Thyroid gland (tissue), 4 donors: ENCODE data around the gene SLC35E1.

Experiments used
- CTCF ChIP-seq, 6 experiments: fragments of 200-600 bp in 3 of 6; fragments of 450-650 bp in 3 of 6; sonication (generic) in 3 of 6; IDR thresholded peaks; one replicate each; pipeline ENCODE4 v1.5.1; 2016 to 2019; ENCODE audit warnings: antibody characterized with exemption in 6 of 6, mild to moderate bottlenecking in 2 of 6, inconsistent platforms in 1 of 6, moderate library complexity in 1 of 6
- POLR2A ChIP-seq, 2 donors: fragments of 450-650 bp; IDR thresholded peaks; one replicate each; pipeline ENCODE4 v1.6.1; 2017; ENCODE audit warnings: antibody characterized with exemption in 2 of 2, mild to moderate bottlenecking in 2 of 2, moderate library complexity in 1 of 2

GRCh38 chr19:16618248-16618647, 46.0 kb upstream of the SLC35E1 start:
- no peak for TF ChIP-seq CTCF (IDR thresholded peaks at IDR 0.05)
- TF ChIP-seq POLR2A (IDR thresholded peaks at IDR 0.05) = no peak
